ENCODE measurements around the gene SS18L1. TPM values are rescaled to one million over a fixed set of nuclear protein-coding genes. Genes with fewer than 3 reads are reported as not detected.
"Not testable (repeated sequence)": the region's sequence is repeated elsewhere in the genome, so short reads cannot be mapped to it uniquely, and the experiment has no call there.

SS18L1 gene
- total RNA-seq, 1 experiment from 2014 or later, result 17.9 TPM

GRCh38 chr20:62147528-62147927 is 4.0 kb downstream of the SS18L1 start:
- ChIA-PET POLR2A (ENCODE audit: unreplicated experiment) (no interaction called here), CTCF (no interaction called here)
- Histone ChIP-seq H3K79me2 (ENCODE audit: low read length) (peaks cover 89% of the 10 kb centered on the region), H3K4me1 (ENCODE audit: insufficient read depth, low read length) (peaks cover 13% of the 10 kb centered on the region), H4K20me1 (ENCODE audit: low read length) (peaks cover 54% of the 10 kb centered on the region), H3K4me2 (ENCODE audit: low read length) (no peak overlapping the region), H3F3A (ENCODE audit: low read length, unreplicated experiment) (no peaks in the 10 kb centered on the region), H3K9me3 (ENCODE audit: low read length) (no peaks in the 10 kb centered on the region), H3K9ac (ENCODE audit: low read length) (no peak overlapping the region), H3K4me3 (ENCODE audit: low read length) (no peak overlapping the region), H3K36me3 (ENCODE audit: low read depth, low read length) (peaks cover 3% of the 10 kb centered on the region; the same call in 1 of the 2 replicates), H2AFZ (ENCODE audit: low read length) (no peak overlapping the region), H3K27me3 (ENCODE audit: low read length) (no peaks in the 10 kb centered on the region), H3K9me2 (replicated peaks; ENCODE audit: low read length) (no peaks in the 10 kb centered on the region), H3K27ac (ENCODE audit: low read length) (no peak overlapping the region)
- intact Hi-C loops (cut with micrococcal nuclease), result no loop called here
- TF ChIP-seq EZH2 (IDR thresholded peaks at IDR 0.05; ENCODE audit: low read length, unreplicated experiment) (no peak), EZH2phosphoT487 (IDR thresholded peaks at IDR 0.05; ENCODE audit: borderline replicate concordance, low read length) (no peak)
- TF ChIP-seq, protein P1, sequence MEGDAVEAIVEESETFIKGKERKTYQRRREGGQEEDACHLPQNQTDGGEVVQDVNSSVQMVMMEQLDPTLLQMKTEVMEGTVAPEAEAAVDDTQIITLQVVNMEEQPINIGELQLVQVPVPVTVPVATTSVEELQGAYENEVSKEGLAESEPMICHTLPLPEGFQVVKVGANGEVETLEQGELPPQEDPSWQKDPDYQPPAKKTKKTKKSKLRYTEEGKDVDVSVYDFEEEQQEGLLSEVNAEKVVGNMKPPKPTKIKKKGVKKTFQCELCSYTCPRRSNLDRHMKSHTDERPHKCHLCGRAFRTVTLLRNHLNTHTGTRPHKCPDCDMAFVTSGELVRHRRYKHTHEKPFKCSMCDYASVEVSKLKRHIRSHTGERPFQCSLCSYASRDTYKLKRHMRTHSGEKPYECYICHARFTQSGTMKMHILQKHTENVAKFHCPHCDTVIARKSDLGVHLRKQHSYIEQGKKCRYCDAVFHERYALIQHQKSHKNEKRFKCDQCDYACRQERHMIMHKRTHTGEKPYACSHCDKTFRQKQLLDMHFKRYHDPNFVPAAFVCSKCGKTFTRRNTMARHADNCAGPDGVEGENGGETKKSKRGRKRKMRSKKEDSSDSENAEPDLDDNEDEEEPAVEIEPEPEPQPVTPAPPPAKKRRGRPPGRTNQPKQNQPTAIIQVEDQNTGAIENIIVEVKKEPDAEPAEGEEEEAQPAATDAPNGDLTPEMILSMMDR (conservative IDR thresholded peaks at IDR 0.05; ENCODE audit: low read depth, low read length), result no peak
- DNase-seq (no peak), ATAC-seq (no peak)
- no TSS peak for BruUV-seq (replicated peaks)

GRCh38 chr20:62148383-62148782 is 4.8 kb downstream of the SS18L1 start:
- H3K4me3 ChIP-seq (ENCODE audit: low read length); H3K27me3 ChIP-seq (ENCODE audit: low read length); ATAC-seq; POLR2A ChIA-PET (ENCODE audit: unreplicated experiment); H3K27ac ChIP-seq (ENCODE audit: low read length); H2AFZ ChIP-seq (ENCODE audit: low read length); H3F3A ChIP-seq (ENCODE audit: low read length, unreplicated experiment); CTCF ChIA-PET; BruUV-seq (replicated peaks); H3K9ac ChIP-seq (ENCODE audit: low read length); H3K36me3 ChIP-seq (ENCODE audit: low read depth, low read length); H3K9me3 ChIP-seq (ENCODE audit: low read length); DNase-seq; H3K9me2 ChIP-seq (replicated peaks; ENCODE audit: low read length); intact Hi-C loops (cut with micrococcal nuclease); H3K4me2 ChIP-seq (ENCODE audit: low read length): not testable (repeated sequence)
- peaks cover 13% of the 10 kb centered on the region for H3K4me1 ChIP-seq (ENCODE audit: insufficient read depth, low read length)
- H4K20me1 ChIP-seq (ENCODE audit: low read length), result peaks cover 54% of the 10 kb centered on the region
- H3K79me2 ChIP-seq (ENCODE audit: low read length), result peaks cover 94% of the 10 kb centered on the region

DNA sequence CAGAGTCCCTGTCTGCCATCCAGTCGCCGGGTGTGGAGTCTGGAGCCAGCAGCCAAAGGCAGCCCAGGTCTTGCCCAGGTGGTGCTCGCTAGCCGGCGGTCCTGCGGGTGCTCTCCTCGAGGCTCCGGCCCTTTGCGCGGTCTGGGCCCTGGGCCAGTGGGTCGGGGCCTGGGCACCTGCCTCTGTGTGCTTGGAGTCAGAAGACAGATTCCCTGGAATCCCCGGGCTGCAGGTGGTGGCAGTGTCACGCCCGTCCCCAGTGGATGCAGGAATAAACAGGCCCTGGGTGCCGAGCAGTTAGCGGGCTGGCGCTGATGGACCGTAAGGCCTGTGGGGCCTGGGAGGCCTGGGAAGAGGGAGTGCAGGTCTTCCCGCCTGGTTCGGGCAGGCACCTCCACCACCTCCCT is 5.3 kb downstream of the SS18L1 start:
- no peak overlapping the region for H3K4me2 ChIP-seq (ENCODE audit: low read length)
- no peak for DNase-seq
- H3K4me1 ChIP-seq (ENCODE audit: insufficient read depth, low read length), result peaks cover 13% of the 10 kb centered on the region
- ChIA-PET CTCF (no interaction called here), POLR2A (ENCODE audit: unreplicated experiment) (no interaction called here)
- H3K27ac ChIP-seq (ENCODE audit: low read length), result no peak overlapping the region
- H2AFZ ChIP-seq (ENCODE audit: low read length), result no peak overlapping the region
- no peaks in the 10 kb centered on the region for H3K9me3 ChIP-seq (ENCODE audit: low read length)
- peaks cover 56% of the 10 kb centered on the region for H4K20me1 ChIP-seq (ENCODE audit: low read length)
- no peaks in the 10 kb centered on the region for H3K27me3 ChIP-seq (ENCODE audit: low read length)
- TF ChIP-seq EZH2phosphoT487 (IDR thresholded peaks at IDR 0.05; ENCODE audit: borderline replicate concordance, low read length), result no peak
- TF ChIP-seq, protein P1 (conservative IDR thresholded peaks at IDR 0.05; ENCODE audit: low read depth, low read length), result no peak
- no peak for TF ChIP-seq EZH2 (IDR thresholded peaks at IDR 0.05; ENCODE audit: low read length, unreplicated experiment)
- H3K79me2 ChIP-seq (ENCODE audit: low read length), result peaks cover 99% of the 10 kb centered on the region
- BruUV-seq (replicated peaks), result no TSS peak
- no peak for ATAC-seq
- H3K9me2 ChIP-seq (replicated peaks; ENCODE audit: low read length), result no peaks in the 10 kb centered on the region
- intact Hi-C loops (cut with micrococcal nuclease), result no loop called here
- H3F3A ChIP-seq (ENCODE audit: low read length, unreplicated experiment), result no peaks in the 10 kb centered on the region
- peaks cover 10% of the 10 kb centered on the region for H3K36me3 ChIP-seq (ENCODE audit: low read depth, low read length)
- H3K4me3 ChIP-seq (ENCODE audit: low read length), result no peak overlapping the region
- no peak overlapping the region for H3K9ac ChIP-seq (ENCODE audit: low read length)
